KG1 (cell line): ENCODE measurements around the gene EHD4.

ENCODE experiments used
- DNase-seq: peaks from one replicate; lab custom pipeline; 2025; lab: John Stamatoyannopoulos, UW

The EHD4 gene

DNA sequence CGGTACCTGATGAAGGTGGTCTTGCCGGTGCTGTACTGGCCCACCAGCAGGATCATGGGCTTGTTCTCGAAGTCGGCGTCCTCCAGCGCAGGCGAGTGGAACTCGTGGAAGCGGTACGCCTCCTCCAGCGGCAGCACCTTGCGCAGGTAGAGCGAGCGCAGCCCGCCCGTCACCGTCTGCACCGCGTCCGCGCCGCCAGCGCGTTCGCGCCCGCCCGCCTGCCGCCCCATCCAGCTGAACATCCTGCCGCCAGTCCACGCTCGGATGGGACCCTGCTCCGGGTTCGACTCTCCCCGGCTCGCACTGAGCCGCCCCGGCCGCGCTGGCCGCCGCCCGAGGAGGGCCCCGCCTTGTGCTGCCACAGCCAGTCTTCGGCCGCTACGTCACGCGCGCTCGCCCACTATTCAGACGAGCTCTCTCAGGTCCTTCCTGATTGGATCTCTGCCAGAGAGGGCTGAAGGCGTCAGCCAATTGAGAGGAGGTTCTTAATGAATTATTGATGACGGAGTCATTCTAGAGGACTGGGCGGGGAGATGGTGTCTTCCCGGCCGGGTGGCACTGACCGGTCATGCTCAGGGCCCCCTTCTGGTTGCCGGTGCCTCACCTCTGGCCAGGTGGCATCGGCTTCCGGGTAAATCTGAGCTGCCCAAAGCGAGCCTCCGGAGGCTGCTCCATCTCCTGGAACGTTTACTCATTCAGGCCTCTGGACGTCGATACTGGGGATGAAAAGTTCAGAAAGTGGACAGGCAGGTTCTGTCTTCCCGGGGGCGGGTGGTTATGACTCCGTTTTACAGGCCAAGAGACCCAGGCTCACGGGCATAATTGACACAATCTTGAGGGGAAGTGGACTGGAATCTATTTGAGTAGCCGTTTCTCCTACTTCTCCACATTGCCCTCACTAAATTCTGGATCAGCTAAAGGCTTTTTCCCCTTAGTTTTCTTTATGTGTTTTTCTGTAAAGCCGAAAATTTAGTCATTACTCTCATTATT, at the start of gene EHD4:
Gene EHD4 (minus strand): TSS at position 305 of the 990 bp plus-strand sequence. CDS start 63 bp downstream, at position 242.
- DNase-seq, result peak; percentile 80

DNA sequence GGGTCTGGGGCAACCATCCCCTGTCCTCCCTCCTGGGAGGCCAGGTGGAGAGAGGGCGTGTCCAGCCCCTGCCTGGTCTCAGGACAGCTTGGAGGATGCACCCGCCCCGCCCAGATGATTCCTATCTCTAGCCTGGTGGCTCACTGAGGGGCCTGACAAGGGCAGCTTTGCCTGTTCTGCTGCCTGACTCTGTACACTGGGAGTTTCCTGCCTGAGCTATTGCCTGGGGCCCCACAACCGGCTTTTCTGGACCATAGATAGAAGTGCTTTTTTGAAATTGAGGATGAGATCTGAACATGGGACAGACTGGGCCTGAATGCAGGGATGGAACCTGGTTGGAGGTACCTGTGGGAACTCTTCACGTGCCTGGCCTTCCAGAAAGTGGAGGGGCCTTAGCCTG, 49.2 kb upstream of the EHD4 start:
- no peak for DNase-seq

DNA sequence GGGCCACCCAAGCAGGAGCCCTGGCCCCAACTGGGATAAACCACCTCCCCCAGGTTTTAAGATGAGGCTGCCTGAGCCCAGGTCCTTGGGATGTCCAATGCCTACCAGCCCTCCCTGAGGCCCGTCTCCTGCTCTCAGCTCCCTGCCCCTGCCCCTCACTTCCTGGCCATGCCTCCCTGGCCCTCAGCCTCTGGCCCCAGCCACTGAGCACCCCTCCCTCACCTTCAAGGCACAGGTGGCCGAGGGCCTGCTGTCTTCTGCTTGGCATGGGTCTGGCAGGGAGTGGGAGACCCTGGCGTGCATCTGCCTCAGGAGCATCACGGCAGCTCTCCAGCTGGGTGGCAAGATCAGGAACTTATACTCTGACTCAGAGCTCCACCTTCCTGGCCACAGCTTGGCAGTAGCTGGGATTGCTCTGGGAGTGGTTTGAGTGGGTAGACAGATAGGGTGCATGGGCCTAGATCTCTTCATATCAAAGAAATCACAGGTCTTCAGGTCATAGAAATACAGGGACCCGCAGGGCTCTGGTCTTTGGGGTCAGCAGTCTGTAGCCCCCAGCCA, 48.4 kb upstream of the EHD4 start, which contains the start of gene PLA2G4E:
Gene PLA2G4E (minus strand): TSS at position 330 of the 561 bp plus-strand sequence. CDS start 12 bp downstream, at position 318.
- no peak for DNase-seq

DNA sequence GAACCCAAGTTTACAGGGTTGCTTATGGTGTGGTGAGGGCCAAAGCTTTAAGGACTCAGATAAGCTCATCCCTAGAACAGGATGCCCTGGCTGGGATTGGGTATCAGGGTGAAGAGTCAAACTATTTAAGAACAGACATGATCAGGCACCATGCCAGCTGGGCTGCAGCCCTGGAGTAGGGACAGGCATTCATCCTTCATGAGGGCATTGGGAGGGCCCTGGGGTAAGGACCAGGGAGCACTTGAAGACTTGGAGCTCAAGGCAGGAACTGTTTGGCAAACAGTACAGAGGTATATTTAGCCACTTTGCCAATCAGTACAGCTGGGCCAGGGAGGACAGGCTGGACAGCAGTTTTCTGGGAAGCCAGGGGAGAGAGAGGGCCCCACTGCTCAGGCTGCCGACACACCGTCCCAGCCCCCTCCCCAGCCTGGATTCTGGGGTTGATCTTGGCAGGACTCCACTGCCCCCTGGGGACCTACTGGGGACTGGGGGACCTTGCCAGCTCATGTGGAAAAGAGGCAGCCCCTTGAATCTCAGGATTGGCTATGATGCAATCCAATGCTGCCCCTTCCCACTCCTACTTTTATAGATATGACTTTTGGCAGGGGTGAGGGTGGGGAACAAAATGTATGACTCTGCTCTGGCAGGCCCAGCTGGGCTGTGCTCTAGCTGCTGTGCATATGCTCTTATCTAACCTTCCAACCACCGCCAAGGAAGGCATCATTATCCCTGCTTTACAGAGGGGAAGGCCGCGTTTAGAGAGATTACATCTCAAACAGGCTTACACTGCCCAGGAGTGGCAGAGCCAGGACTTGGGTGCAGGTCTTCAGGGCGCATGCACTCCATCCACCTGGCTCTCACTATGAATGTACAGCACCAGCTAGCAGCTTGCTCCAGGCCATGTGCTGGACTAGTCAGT, 46.2 kb upstream of the EHD4 start:
- no peak for DNase-seq

DNA sequence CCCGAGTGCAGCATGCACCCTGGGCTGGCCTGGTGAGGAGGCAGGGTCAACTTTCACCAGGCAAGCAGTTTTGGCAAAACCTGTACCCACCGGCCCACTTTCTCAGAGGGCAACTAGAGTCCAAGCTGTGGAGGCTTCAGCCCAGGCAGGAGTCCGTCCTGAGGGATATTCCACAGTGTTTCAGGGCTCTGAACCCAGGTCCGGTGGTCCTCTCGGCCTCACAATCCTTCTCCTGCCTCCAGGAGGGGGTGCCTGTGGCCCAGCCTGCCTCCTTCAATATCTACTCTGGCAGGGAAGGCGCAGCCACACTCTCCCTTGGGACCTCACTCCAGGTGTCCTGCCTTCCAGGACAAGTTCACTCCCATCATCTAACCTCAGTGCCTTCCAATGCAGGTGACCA, 44.6 kb upstream of the EHD4 start:
- no peak for DNase-seq

DNA sequence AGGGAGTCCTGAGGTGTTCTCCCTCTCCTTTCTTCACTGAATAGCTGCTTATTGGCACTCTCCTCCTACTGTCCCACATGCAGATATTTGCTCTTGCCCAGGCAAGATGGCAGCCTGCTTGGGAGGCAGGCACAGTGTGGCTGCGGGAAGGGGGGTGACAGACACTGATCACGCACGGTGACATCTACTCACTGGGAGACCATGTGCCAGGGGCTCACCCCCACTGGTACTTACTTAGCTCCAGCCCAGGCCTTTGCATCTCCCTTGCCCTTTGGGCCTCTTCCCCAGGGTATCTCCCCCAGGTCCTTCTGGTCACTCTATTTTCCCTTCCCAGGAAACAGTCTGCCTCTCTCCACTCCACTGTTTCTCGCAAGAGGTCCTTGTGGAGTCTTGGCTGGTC, 42.0 kb upstream of the EHD4 start:
- no peak for DNase-seq

DNA sequence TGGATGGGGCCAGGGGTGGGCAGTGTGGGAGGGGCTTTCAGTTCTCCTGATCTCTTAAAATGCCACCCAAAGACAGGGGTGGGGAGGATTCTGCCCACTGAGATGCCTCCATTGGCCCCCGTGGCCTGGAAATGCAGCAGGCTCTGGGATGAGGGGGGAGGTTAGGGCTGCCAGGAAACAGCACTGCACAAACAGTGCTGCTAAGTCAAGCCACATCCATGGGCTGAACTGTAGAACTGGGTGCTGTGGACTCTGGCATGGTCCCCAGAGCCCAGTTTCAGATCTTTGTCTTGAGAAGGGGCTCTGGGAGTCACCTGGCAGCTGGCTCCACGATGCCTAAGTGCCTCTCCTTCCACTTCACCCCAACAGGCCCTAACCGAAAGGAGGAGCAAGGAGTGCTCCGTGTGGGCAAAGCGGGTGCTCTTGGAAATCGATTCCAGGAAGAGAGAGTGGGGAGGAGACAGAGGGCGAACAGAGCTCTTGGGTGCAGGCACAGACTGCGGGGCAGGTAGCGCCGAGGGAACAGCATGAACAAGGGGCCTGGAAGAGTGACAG, 40.6 kb upstream of the EHD4 start:
- no peak for DNase-seq

DNA sequence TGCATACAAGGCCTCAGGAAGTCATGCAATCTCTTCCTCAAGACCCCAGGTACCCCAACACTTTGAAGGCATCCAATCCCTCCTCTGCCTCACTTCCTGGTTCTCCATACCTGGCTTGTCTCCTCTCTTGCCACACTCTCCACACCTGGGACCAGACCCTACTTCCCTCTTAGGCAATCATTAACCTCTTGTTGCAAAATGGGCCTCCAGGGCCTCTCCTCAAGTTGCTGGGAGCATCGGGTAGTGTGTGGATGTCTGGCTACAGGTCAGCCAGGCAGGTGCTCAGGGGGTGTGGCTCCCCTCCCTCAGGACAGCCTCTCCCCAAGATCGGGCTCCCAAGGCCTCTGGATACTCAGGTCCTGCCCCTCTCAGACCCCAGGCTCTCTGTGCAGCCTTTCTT, 39.9 kb upstream of the EHD4 start:
- DNase-seq, result no peak

DNA sequence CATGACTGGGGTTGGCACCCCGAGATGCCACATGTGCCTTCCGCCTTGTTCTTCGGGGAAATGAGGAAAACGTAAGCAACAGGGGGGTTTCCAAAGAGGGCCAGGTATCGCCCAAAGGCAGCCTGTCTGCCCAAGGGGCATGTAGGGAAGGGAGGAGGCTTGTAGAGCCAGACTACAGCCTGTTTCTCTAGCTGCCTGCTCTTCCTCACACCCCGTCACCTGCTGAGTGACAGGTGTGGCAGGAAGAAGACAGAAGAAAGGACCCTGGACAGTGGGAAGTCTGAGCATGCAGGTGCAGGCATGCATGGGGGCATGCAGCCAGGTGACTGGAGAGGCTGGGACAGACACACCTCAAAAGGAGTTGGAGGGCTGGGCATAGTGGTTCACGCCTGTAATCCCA, 38.7 kb upstream of the EHD4 start:
- no peak for DNase-seq

DNA sequence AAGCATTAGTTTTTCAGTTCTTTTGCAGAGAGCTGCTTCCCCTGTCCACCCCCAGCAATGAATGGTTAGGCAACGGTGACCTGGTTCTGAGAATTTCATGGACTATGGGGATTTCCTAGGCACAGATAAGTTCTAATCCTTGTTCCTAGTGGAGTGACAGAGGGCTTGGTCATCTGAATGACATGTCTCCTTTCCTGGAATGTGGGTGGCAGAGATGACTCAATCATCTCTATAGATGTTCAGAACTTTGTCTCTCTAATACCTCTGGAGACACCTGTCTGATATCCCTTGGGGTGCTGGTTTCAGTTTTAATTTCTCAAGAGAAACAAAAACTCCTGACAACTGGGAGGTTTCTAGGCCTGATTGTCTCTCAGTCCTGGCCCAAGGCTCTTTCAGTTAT, 38.1 kb upstream of the EHD4 start:
- DNase-seq, result no peak

DNA sequence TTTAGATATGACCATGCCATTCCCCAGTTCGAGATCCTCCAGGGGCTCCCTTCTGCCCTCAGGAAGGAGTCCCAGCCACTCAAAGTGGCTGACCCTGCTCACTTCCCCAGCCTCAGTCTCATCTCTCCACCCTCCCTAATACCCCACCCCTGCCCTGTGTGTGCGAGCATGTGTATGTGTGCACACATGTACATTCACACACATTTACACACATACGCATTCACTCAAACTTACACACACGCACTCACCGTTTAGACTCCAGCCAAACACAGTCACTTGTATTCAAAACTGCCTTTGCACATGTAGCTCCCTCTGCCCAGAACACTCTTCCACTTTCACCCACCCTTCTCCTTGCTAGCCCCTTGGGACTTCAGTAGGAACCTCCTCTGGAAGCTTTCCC, 37.1 kb upstream of the EHD4 start:
- no peak for DNase-seq

DNA sequence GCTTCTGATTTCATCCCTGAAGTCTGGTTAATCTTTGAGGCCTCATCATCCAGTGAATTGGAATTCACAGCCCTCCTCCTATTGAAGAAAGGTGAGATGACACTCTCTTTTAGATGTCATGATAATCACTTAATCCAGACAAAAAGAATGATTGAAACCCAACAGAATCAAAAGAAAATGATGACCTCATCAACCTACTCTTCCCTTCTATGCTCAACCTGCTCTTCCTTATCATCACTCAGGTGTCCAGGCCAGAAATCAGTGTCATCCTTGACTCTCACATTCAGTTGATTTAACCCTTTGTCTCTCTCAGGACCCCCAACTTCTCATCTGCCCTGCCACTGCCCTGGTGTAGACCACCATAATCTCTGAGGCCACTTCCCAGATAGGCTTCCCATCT, 36.7 kb upstream of the EHD4 start:
- no peak for DNase-seq

DNA sequence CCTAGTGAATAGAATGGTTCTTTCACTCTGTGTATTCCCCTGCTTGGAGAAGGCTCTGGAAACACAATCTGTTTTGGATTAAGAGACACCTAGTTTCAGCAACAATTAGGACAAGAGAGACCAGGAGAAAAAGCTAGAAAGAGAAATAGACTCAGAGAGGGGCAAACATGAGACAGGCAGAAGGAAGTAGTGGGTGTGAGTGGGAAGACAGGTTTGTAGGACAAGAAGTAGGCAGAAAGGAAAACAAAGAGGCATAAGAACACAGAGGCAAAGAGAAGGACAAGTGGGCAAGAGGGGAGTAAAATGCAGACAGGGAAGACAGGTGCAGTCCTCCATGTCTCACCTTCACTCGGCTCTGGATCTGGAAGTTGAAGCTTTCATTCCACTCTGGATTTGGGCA, 35.0 kb upstream of the EHD4 start:
- no peak for DNase-seq

DNA sequence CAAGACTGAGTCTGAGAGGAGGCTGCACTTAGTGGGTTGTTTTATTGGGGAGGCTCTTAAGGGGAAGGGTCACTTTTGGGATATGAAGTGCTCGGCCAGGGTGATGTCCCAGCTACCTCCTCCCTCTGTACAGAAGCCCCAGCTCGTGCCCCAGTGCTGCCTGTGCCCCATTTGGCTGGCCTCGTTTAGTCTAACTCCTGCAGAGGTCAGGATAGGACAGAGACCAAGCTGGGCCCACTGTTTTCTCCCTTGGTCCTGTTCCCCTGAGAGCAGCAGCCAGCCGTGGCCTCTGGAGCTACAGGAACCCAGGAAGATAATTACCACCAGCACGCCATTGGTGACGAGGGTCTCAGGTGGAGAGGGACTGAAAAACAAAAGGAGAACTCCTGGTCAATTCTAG, 30.0 kb upstream of the EHD4 start:
- DNase-seq, result no peak

DNA sequence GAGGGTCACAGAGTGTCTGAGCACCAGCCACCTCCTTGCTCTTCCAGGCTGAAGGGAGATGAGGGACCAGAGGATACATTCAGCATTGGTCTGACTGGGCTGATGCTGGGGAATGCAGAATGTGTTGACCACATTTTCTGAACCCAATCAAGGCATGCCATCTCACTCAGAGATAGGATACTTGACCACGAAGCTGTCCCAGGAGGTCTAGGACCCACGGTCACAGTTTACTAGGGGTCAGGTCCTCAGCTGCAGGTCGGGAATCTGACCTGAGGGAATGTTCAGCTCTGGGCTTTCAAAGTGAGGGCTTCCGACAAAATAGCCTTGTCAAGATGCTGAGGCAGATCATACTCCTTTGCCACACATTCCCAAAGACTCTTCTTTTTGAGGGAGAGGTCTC, 28.9 kb upstream of the EHD4 start:
- no peak for DNase-seq

DNA sequence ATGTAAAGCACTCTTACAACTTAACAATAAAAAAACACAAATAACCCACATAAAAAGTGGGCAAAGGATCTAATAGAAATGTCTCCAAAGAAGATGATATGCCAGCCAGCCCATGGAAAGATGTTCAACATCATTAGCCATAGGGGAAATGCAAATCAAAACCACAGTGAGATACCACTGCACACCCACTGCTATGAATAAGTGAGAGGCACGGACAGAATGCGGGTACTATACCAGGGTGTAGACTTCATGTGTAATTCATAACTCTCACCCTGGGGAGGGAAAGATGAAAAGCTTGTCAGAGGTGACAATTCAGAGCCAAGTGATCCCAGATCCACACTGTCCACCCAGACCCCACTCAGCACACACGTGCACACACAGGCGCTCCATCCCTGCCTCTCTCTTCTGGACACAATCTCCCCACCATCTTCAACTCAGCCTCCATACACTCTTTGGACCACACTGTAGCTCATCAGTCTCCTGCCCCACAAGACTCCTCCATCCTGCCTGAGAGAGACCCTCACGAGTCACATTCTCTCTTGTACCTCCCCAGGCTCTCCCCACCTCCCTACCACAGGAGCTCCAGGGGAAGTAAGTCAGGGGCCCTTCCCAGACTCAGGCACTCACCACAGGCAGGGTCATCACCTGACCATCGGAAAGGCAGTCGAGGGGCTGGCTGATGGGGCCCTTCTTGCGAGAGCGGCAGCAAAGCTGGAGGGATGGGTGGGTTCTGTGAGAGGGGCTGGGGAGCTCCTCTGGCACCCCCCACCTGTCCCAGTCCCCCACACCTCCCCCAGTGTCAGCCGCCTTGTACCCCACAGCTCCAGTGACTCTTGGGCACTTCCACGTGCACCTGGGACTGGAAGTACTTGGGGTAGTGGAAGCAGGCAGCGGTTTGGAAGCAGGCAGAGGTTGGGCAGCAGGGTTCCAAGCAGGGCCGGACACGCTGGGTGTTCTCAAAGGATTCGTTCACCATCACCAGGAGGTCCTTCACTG, 27.2 kb upstream of the EHD4 start:
- DNase-seq, result no peak

DNA sequence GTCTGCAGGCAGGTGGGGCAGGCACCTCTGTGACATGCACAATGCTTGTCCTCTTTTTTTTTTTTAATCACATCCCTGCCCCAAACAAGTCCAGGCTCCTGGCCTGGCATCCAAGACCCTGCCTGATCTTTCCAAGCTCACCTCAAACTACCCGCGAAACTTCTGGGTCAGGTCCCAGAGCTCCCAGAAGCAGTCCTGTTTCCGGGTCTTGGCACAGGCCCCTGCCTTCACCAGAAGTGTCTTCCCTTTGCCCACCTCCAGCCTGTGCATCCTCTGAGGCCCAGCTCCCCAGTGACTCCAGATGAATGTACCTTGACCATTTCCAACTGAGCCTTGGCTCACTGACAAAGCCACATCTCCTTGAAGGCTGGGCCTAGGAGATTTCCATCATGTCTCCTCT, 25.5 kb upstream of the EHD4 start:
- DNase-seq, result no peak

DNA sequence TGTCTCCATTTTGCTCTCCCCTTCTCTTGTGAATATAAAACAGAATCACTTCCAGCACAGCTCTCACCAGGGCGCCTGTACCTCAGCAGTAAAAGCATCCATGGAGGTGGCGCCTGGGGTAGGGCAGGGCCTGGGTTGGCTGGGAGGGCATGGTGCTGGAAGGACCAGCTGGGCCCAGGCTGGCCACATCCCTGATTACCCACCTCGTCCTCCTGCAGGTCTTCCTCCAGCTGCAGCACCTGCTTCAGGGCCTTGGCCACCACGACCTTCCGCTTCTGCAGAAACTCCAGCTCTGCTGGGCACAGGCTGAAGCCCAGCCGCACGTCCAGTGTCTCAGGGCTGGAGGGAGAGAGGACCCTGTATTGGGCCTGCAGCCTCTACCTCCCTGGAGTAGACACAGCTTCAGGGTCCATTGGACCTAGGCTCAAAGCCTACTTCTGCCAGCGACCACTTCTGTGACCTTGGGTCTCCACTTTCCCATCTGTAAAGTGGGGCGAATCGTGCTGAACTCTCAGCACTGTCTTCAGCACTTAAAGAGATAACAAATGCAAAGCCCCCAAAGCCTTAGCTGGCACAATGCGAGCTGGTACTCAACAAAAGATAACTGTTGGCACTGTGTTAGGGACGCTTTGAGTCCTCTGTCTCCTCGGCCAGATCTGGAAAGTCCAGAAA, 24.7 kb upstream of the EHD4 start:
- DNase-seq, result no peak

DNA sequence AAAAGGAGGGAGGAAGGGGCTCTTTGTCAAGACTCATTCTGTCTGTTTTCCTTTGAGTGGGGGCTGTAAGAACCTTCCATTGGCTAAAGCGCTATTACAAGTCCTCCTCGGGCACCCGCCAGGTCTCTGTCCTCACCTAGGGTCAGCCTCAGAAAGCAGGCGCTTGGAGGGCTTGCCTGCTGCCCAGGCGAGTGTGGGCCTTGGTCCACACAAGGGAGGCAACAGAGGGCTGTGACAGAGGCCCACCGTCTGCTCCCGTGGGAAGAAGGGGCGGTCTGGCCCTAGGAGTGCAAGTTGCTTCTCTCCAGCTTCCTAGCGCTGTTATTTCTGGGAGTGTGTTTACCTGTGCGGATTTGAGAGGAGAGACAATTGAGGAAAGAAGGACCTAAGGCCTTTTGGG, 24.0 kb upstream of the EHD4 start:
- no peak for DNase-seq

DNA sequence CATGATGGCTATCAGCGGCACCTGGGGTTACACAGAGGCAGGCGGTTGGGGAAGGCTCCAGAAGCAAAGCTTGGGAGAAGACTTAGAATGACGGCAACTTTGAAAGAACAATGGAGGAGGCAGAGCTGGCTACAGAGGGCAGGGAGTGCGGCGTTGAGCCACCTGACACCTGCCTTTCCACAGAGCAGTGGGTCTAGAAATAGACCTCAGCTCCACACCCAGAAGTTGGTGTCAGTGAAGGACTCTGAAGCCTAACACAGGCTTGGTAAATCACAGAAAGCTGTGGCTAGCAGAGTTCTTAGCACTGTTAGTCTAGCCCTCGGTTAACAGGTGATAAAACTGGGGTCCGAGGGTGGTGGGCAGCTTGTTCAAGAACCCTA, 23.1 kb upstream of the EHD4 start:
- no peak for DNase-seq
